Lower lobe of right lung (tissue), 2 donors: ENCODE results near the gene SSTR4. TPM values are rescaled to one million over a fixed set of nuclear protein-coding genes. Genes with fewer than 3 reads are reported as not detected.
A peak's percentile ranks its signal among the peaks of the same experiment; 100 is the strongest.

Source experiments
- ATAC-seq, 2 donors: fragments of 200-7000 bp; cut with Tn5 transposase; one replicate each; pipeline ENCODE4 v1.9.1; 2020 to 2022; ENCODE audit warnings: mild to moderate bottlenecking in 2 of 2, moderate library complexity in 2 of 2
- DNase-seq: peaks from one replicate; pipeline ENCODE4 v3.0.0-alpha.2; 2020
- H3K27ac ChIP-seq: fragments of 200-600 bp; one replicate; pipeline ENCODE4 v1.8.0; 2022
- H3K27me3 ChIP-seq: fragments of 200-600 bp; one replicate; pipeline ENCODE4 v1.8.0; 2022; ENCODE audit warnings: low read depth
- H3K36me3 ChIP-seq: fragments of 200-600 bp; one replicate; pipeline ENCODE4 v1.8.0; 2022; ENCODE audit warnings: mild to moderate bottlenecking
- H3K4me1 ChIP-seq: fragments of 200-600 bp; one replicate; pipeline ENCODE4 v1.8.0; 2022
- H3K4me3 ChIP-seq: fragments of 200-600 bp; one replicate; pipeline ENCODE4 v1.8.0; 2022; ENCODE audit warnings: mild to moderate bottlenecking
- H3K9me3 ChIP-seq: fragments of 200-600 bp; one replicate; pipeline ENCODE4 v1.8.0; 2022
- CTCF ChIP-seq: fragments of 200-600 bp; IDR thresholded peaks from one replicate; pipeline ENCODE4 v1.8.0; 2022; ENCODE audit warnings: antibody characterized with exemption, mild to moderate bottlenecking
- intact Hi-C: fragments of 100-400 bp; cut with DNase I; formaldehyde crosslinking; loops from one replicate; pipeline ENCODE4 v1.11.0; 2022
- total RNA-seq: library from RNA; stranded (reverse); fragmentation: NEBNext Ultra II Directional; extraction: Animal tissue kit (Norgen Biotek cat#: 25700); gene quantifications from one replicate; pipeline ENCODE4 v1.2.1, GENCODE V29; 2021
- donor health status: DM: no; HTN: yes; CAD: no; lungs with severe emphysema.

The SSTR4 gene
- total RNA-seq, 1 donor from 2014 or later, result 0.35 TPM

GRCh38 chr20:23050847-23051627, 15.9 kb downstream of the SSTR4 start:
- peak; percentile 90 for DNase-seq
- Histone ChIP-seq H3K4me1 (peaks cover 47% of the 10 kb centered on the region), H3K36me3 (no peaks in the 10 kb centered on the region), H3K27ac (peak overlapping the region; percentile 91), H3K9me3 (no peaks in the 10 kb centered on the region), H3K4me3 (peak overlapping the region; percentile 69), H3K27me3 (peaks cover 25% of the 10 kb centered on the region)
- TF ChIP-seq CTCF, result peak; percentile 71
- ATAC-seq, result peak; percentile 63 to 76
- intact Hi-C loops, result no loop called here

- Histone ChIP-seq H3K36me3 (no peaks in the 10 kb centered on the region), H3K4me3 (no peak overlapping the region), H3K27me3 (peaks cover 15% of the 10 kb centered on the region), H3K9me3 (peaks cover 5% of the 10 kb centered on the region), H3K27ac (no peak overlapping the region), H3K4me1 (peaks cover 35% of the 10 kb centered on the region)
- ATAC-seq, result no peak
- intact Hi-C loops, result no loop called here
- TF ChIP-seq CTCF, result no peak
- no peak for DNase-seq
These were observed 17.8 kb downstream of the SSTR4 start for GRCh38 chr20:23052904-23053303.

GRCh38 chr20:23058240-23058639, 23.1 kb downstream of the SSTR4 start:
- ATAC-seq (no peak), DNase-seq (no peak)
- H3K36me3 ChIP-seq, result no peaks in the 10 kb centered on the region
- intact Hi-C loops, result no loop called here
- no peak overlapping the region for H3K27ac ChIP-seq
- H3K4me3 ChIP-seq, result no peak overlapping the region
- H3K27me3 ChIP-seq, result no peaks in the 10 kb centered on the region
- H3K4me1 ChIP-seq, result peaks cover 33% of the 10 kb centered on the region
- TF ChIP-seq CTCF, result no peak
- H3K9me3 ChIP-seq, result peaks cover 5% of the 10 kb centered on the region

GRCh38 chr20:23059001-23059400, 23.9 kb downstream of the SSTR4 start:
- H3K27me3 ChIP-seq, result no peaks in the 10 kb centered on the region
- H3K4me1 ChIP-seq, result peaks cover 33% of the 10 kb centered on the region
- no peak overlapping the region for H3K4me3 ChIP-seq
- H3K27ac ChIP-seq, result no peak overlapping the region
- TF ChIP-seq CTCF, result no peak
- ATAC-seq (no peak), DNase-seq (no peak)
- peaks cover 5% of the 10 kb centered on the region for H3K9me3 ChIP-seq
- H3K36me3 ChIP-seq, result no peaks in the 10 kb centered on the region
- intact Hi-C loops, result no loop called here

GRCh38 chr20:23059846-23060245, 24.7 kb downstream of the SSTR4 start:
- H3K4me1 ChIP-seq, result peaks cover 33% of the 10 kb centered on the region
- no peaks in the 10 kb centered on the region for H3K36me3 ChIP-seq
- H3K4me3 ChIP-seq, result no peak overlapping the region
- H3K27me3 ChIP-seq, result no peaks in the 10 kb centered on the region
- no peak for TF ChIP-seq CTCF
- DNase-seq (no peak), ATAC-seq (no peak)
- no peak overlapping the region for H3K27ac ChIP-seq
- H3K9me3 ChIP-seq, result peaks cover 5% of the 10 kb centered on the region
- intact Hi-C loops, result no loop called here
